GM08714 (cell line): ENCODE data around the gene RBFOX2.

Experiments
- H3K4me3 ChIP-seq: fragments of 200-500 bp; sonication (Bioruptor generic); 2 replicates; pipeline ENCODE4 v1.5.1; 2014; ENCODE audit warnings: mild to moderate bottlenecking, low read length, inconsistent platforms
- ZNF274 ChIP-seq: IDR thresholded peaks from 2 replicates; pipeline ENCODE4 v1.6.1; 2012; ENCODE audit warnings: mild to moderate bottlenecking, low read depth, low read length

The RBFOX2 gene

GRCh38 chr22:35690001-35690400, 338.6 kb downstream of the RBFOX2 start:
- no peak overlapping the region for H3K4me3 ChIP-seq
- TF ChIP-seq ZNF274, result no peak

- H3K4me3 ChIP-seq, result no peak overlapping the region
- no peak for TF ChIP-seq ZNF274
Observed at GRCh38 chr22:35688913-35689675, 339.5 kb downstream of the RBFOX2 start.
